H9 (cell line): ENCODE data around the gene KCNJ12. TPM values are rescaled to one million over a fixed set of nuclear protein-coding genes. Genes with fewer than 3 reads are reported as not detected.

Source experiments
- DNase-seq: peaks from one replicate; pipeline ENCODE4 v3.0.0-alpha.2; 2017
- H2AFZ ChIP-seq: one replicate; pipeline ENCODE4 v1.6.1; 2013; ENCODE audit warnings: mild to moderate bottlenecking, low read length, control low read depth, moderate library complexity
- H2AK5ac ChIP-seq: 2 replicates; pipeline ENCODE4 v1.6.1; 2013; ENCODE audit warnings: low read length, control low read depth, mixed read lengths; ENCODE audit not compliant: insufficient read length
- H2BK120ac ChIP-seq: one replicate; pipeline ENCODE4 v1.6.1; 2013; ENCODE audit warnings: low read depth, mild to moderate bottlenecking, low read length, control low read depth, inconsistent platforms; ENCODE audit not compliant: poor library complexity, severe bottlenecking
- H2BK12ac ChIP-seq: 2 replicates; pipeline ENCODE4 v1.6.1; 2013; ENCODE audit warnings: low read length, control low read depth, mixed read lengths, low read depth; ENCODE audit not compliant: insufficient read length
- H2BK15ac ChIP-seq: 2 replicates; pipeline ENCODE4 v1.6.1; 2013; ENCODE audit warnings: low read depth, low read length, control low read depth
- H2BK20ac ChIP-seq: one replicate; pipeline ENCODE4 v1.6.1; 2013; ENCODE audit warnings: low read depth, mild to moderate bottlenecking, low read length, control low read depth, inconsistent platforms; ENCODE audit not compliant: poor library complexity, severe bottlenecking
- H2BK5ac ChIP-seq: 2 replicates; pipeline ENCODE4 v1.6.1; 2013; ENCODE audit warnings: low read length, control low read depth, mixed read lengths; ENCODE audit not compliant: insufficient read length
- H3K14ac ChIP-seq: 2 replicates; pipeline ENCODE4 v1.6.1; 2013; ENCODE audit warnings: low read length, control low read depth; ENCODE audit not compliant: insufficient read depth
- H3K18ac ChIP-seq: 2 replicates; pipeline ENCODE4 v1.6.1; 2013; ENCODE audit warnings: low read depth, mild to moderate bottlenecking, mixed read lengths, low read length, control low read depth; ENCODE audit not compliant: insufficient read length
- H3K23ac ChIP-seq: 2 replicates; pipeline ENCODE4 v1.6.1; 2013; ENCODE audit warnings: low read length, control low read depth, mixed read lengths, low read depth; ENCODE audit not compliant: insufficient read length
- H3K23me2 ChIP-seq: 2 replicates; pipeline ENCODE4 v1.6.1; 2013; ENCODE audit warnings: low read depth, mild to moderate bottlenecking, mixed read lengths, low read length, control low read depth; ENCODE audit not compliant: insufficient read length, poor library complexity, severe bottlenecking
- H3K27ac ChIP-seq: 2 replicates; pipeline ENCODE4 v1.5.1; 2013; ENCODE audit warnings: low read length, control low read depth, mixed read lengths, low read depth; ENCODE audit not compliant: insufficient read length
- H3K27me3 ChIP-seq: 2 replicates; pipeline ENCODE4 v1.6.1; 2013; ENCODE audit warnings: low read length, control low read depth, inconsistent platforms; ENCODE audit not compliant: insufficient read depth
- H3K4ac ChIP-seq: 2 replicates; pipeline ENCODE4 v1.6.1; 2013; ENCODE audit warnings: low read depth, mild to moderate bottlenecking, control low read depth, inconsistent platforms, low read length, moderate library complexity
- H3K4me1 ChIP-seq: 2 replicates; pipeline ENCODE4 v1.6.1; 2013; ENCODE audit warnings: low read length, control low read depth, inconsistent platforms; ENCODE audit not compliant: insufficient read depth
- H3K4me2 ChIP-seq: 2 replicates; pipeline ENCODE4 v1.6.1; 2013; ENCODE audit warnings: low read length, control low read depth, mixed read lengths; ENCODE audit not compliant: insufficient read length, insufficient read depth
- H3K56ac ChIP-seq: 2 replicates; pipeline ENCODE4 v1.6.1; 2013; ENCODE audit warnings: low read depth, mild to moderate bottlenecking, mixed read lengths, low read length, control low read depth; ENCODE audit not compliant: insufficient read length
- H3K79me1 ChIP-seq: 2 replicates; pipeline ENCODE4 v1.6.1; 2013; ENCODE audit warnings: low read depth, mild to moderate bottlenecking, moderate library complexity, low read length, control low read depth, inconsistent platforms; ENCODE audit not compliant: insufficient read depth, poor library complexity, severe bottlenecking
- H3K79me2 ChIP-seq: 2 replicates; pipeline ENCODE4 v1.6.1; 2013; ENCODE audit warnings: low read length, control low read depth, inconsistent platforms; ENCODE audit not compliant: insufficient read depth
- H3K9ac ChIP-seq: 2 replicates; pipeline ENCODE4 v1.6.1; 2013; ENCODE audit warnings: low read length, control low read depth, mixed read lengths; ENCODE audit not compliant: insufficient read length; ENCODE audit errors: extremely low read depth
- H3K9me3 ChIP-seq: one replicate; pipeline ENCODE4 v1.6.1; 2013; ENCODE audit warnings: low read depth, low read length, inconsistent platforms; ENCODE audit not compliant: control insufficient read depth
- H3T11ph ChIP-seq: one replicate; pipeline ENCODE4 v1.6.1; 2013; ENCODE audit warnings: mild to moderate bottlenecking, low read length, control low read depth, inconsistent platforms
- H4K20me1 ChIP-seq: one replicate; pipeline ENCODE4 v1.6.1; 2013; ENCODE audit not compliant: control insufficient read depth, insufficient read length, insufficient read depth
- H4K5ac ChIP-seq: 2 replicates; pipeline ENCODE4 v1.6.1; 2013; ENCODE audit warnings: low read depth, mild to moderate bottlenecking, mixed read lengths, low read length, control low read depth; ENCODE audit not compliant: insufficient read length
- H4K8ac ChIP-seq: replicated peaks from 2 replicates; pipeline ENCODE4 v1.6.1; 2013; ENCODE audit warnings: low read length, control low read depth, mixed read lengths, low read depth; ENCODE audit not compliant: insufficient read length
- H4K91ac ChIP-seq: 2 replicates; pipeline ENCODE4 v1.6.1; 2013; ENCODE audit warnings: low read depth, mild to moderate bottlenecking, moderate library complexity, mixed read lengths, low read length, control low read depth; ENCODE audit not compliant: insufficient read length
- H3K27ac Mint-ChIP-seq, 3 experiments: 2 replicates in 2 of 3; 3 replicates in 1 of 3; pipeline ENCODE4 v1.8.0; 2020 to 2021; ENCODE audit warnings: mixed read lengths in 3 of 3, mild to moderate bottlenecking in 1 of 3, moderate library complexity in 1 of 3
- H3K27me3 Mint-ChIP-seq: 2 replicates; pipeline ENCODE4 v1.8.0; 2021; ENCODE audit warnings: low read depth, mild to moderate bottlenecking, moderate library complexity, mixed read lengths
- H3K36me3 Mint-ChIP-seq, 3 experiments: 2 replicates in 2 of 3; 3 replicates in 1 of 3; pipeline ENCODE4 v1.8.0; 2020 to 2021; ENCODE audit warnings: low read depth in 3 of 3, mixed read lengths in 3 of 3; ENCODE audit not compliant: insufficient read depth in 1 of 3
- H3K4me1 Mint-ChIP-seq, 2 experiments: 2 replicates each; pipeline ENCODE4 v1.8.0; 2020; ENCODE audit warnings: mixed read lengths in 2 of 2
- H3K4me3 Mint-ChIP-seq, 2 experiments: 2 replicates in 1 of 2; 3 replicates in 1 of 2; pipeline ENCODE4 v1.8.0; 2020 to 2021; ENCODE audit warnings: mild to moderate bottlenecking in 2 of 2, mixed read lengths in 2 of 2, moderate library complexity in 1 of 2
- H3K9me3 Mint-ChIP-seq, 2 experiments: 2 replicates in 1 of 2; 3 replicates in 1 of 2; pipeline ENCODE4 v1.8.0; 2020; ENCODE audit warnings: mild to moderate bottlenecking in 2 of 2, mixed read lengths in 2 of 2, moderate library complexity in 1 of 2
- WGBS: extraction: QIAGEN DNeasy Blood & Tissue Kit; methylation state at CpG from one replicate; pipeline ENCODE4 v1.1.7; 2013; ENCODE audit warnings: missing lambda C conversion rate, low lambda C conversion rate, mixed read lengths; ENCODE audit not compliant: insufficient read length; ENCODE audit errors: extremely low coverage; 5-methylcytosine and 5-hydroxymethylcytosine counted together
- total RNA-seq: library from RNA; stranded (reverse); gene quantifications from 2 replicates; pipeline ENCODE4 v1.2.1, GENCODE V29; 2021
- TF ChIP-seq, protein P1 (sequence below): fragments of 200-600 bp; sonication (generic); conservative IDR thresholded peaks from 3 replicates; pipeline ENCODE4 v1.8.0; 2021; ENCODE audit warnings: antibody characterized with exemption, mild to moderate bottlenecking

KCNJ12 gene
- total RNA-seq, 1 experiment from 2014 or later: 0.39 TPM

DNA sequence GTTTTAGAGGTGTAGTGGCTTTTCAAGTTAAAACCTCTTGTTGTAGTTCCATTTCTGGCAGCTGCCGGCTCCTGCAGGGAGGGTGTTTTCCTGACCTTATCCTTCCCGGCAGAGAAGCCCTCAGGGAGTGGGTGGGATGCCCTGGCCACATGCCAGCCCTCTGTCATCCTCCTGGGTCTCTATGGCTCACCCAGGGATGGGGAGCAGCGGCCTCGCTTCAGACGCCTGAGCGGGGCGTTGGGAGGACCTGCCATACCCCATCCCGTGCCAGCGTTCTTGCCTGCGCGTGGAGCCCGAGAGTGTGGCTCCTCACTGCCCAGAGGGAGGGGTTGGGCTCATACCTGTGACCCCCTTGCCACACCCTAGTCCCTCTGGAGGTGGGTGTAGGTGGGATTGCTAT lies 11.9 kb downstream of the KCNJ12 start:
- Histone ChIP-seq H3K79me1 (no peaks in the 10 kb centered on the region), H3K27me3 (no peaks in the 10 kb centered on the region), H2BK15ac (no peak overlapping the region), H3K4me1 (no peaks in the 10 kb centered on the region), H2BK5ac (no peak overlapping the region), H2BK120ac (no peak overlapping the region), H2AFZ (no peak overlapping the region), H4K5ac (no peak overlapping the region), H3K4ac (no peak overlapping the region), H3K56ac (no peak overlapping the region), H3K4me2 (no peak overlapping the region), H3K18ac (no peak overlapping the region), H3T11ph (no peak overlapping the region), H4K20me1 (no peaks in the 10 kb centered on the region), H3K9me3 (no peaks in the 10 kb centered on the region), H2AK5ac (no peak overlapping the region), H3K9ac (no peak overlapping the region), H3K23me2 (no peaks in the 10 kb centered on the region), H2BK12ac (no peak overlapping the region), H3K27ac (no peak overlapping the region), H3K23ac (no peak overlapping the region), H2BK20ac (no peak overlapping the region), H4K91ac (no peak overlapping the region), H4K8ac (no peak overlapping the region), H3K79me2 (no peaks in the 10 kb centered on the region), H3K14ac (no peak overlapping the region)
- H3K27me3 Mint-ChIP-seq: peaks cover 2% of the 10 kb centered on the region; the same call in 1 of the 2 replicates
- TF ChIP-seq, protein P1, sequence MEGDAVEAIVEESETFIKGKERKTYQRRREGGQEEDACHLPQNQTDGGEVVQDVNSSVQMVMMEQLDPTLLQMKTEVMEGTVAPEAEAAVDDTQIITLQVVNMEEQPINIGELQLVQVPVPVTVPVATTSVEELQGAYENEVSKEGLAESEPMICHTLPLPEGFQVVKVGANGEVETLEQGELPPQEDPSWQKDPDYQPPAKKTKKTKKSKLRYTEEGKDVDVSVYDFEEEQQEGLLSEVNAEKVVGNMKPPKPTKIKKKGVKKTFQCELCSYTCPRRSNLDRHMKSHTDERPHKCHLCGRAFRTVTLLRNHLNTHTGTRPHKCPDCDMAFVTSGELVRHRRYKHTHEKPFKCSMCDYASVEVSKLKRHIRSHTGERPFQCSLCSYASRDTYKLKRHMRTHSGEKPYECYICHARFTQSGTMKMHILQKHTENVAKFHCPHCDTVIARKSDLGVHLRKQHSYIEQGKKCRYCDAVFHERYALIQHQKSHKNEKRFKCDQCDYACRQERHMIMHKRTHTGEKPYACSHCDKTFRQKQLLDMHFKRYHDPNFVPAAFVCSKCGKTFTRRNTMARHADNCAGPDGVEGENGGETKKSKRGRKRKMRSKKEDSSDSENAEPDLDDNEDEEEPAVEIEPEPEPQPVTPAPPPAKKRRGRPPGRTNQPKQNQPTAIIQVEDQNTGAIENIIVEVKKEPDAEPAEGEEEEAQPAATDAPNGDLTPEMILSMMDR: no peak
- no CpG with 5 or more reads among the region's 12 CpGs for WGBS
- no peak overlapping the region for H3K27ac Mint-ChIP-seq
- peaks cover 0 to 2% (median 0%) of the 10 kb centered on the region in 3 experiments; a peak in 1 of 7 replicates for H3K36me3 Mint-ChIP-seq
- no peak for DNase-seq
- H3K9me3 Mint-ChIP-seq: no peaks in the 10 kb centered on the region
- H3K4me3 Mint-ChIP-seq: no peak overlapping the region
- peaks cover 0 to 12% of the 10 kb centered on the region in 2 experiments; a peak in 1 of 4 replicates for H3K4me1 Mint-ChIP-seq
